Heart right ventricle (tissue), 16 donors: ENCODE results near the gene TPD52L1. TPM values are rescaled to one million over a fixed set of nuclear protein-coding genes. Genes with fewer than 3 reads are reported as not detected.
A peak's percentile ranks its signal among the peaks of the same experiment; 100 is the strongest.

Experiments used
- ATAC-seq, 8 donors: fragments of 200-7000 bp; cut with Tn5 transposase; one replicate each; pipeline ENCODE4 v1.9.1; 2020; ENCODE audit warnings: mild to moderate bottlenecking in 8 of 8, moderate library complexity in 8 of 8, moderate number of reproducible peaks in 1 of 8
- DNase-seq, 2 donors: peaks; one replicate each; pipeline ENCODE4 v3.0.0-alpha.2; 2020
- H3K27ac ChIP-seq, 10 donors: fragments of 200-600 bp; sonication (generic) in 2 of 10; one replicate each; pipeline versions ENCODE4 v1.5.0 to v1.8.0; 2020 to 2022; ENCODE audit warnings: mild to moderate bottlenecking in 3 of 10
- H3K27me3 ChIP-seq, 7 donors: fragments of 200-600 bp; one replicate each; pipeline ENCODE4 v1.8.0; 2021 to 2022; ENCODE audit warnings: mild to moderate bottlenecking in 2 of 7
- H3K36me3 ChIP-seq, 9 donors: fragments of 200-600 bp; sonication (generic) in 1 of 9; one replicate each; pipeline versions ENCODE4 v1.5.0 to v1.8.0; 2020 to 2022; ENCODE audit warnings: mild to moderate bottlenecking in 2 of 9
- H3K4me1 ChIP-seq, 9 donors: fragments of 200-600 bp; sonication (generic) in 1 of 9; one replicate each; pipeline versions ENCODE4 v1.5.0 to v1.8.0; 2020 to 2022; ENCODE audit warnings: mild to moderate bottlenecking in 4 of 9
- H3K4me3 ChIP-seq, 10 donors: fragments of 200-600 bp; sonication (generic) in 2 of 10; one replicate each; pipeline versions ENCODE4 v1.5.0 to v1.8.0; 2020 to 2022; ENCODE audit warnings: mild to moderate bottlenecking in 7 of 10, moderate library complexity in 2 of 10
- H3K9me3 ChIP-seq, 11 donors: fragments of 200-600 bp in 10 of 11; sonication (generic) in 2 of 11; one replicate each; pipeline versions ENCODE4 v1.5.0 to v1.8.0; 2013 to 2022; ENCODE audit warnings: mild to moderate bottlenecking in 2 of 11, control low read depth in 1 of 11, moderate library complexity in 1 of 11
- WGBS, 2 donors: extraction: QIAGEN DNeasy Blood & Tissue Kit; methylation state at CpG; one replicate each; pipeline ENCODE4 v1.1.7; 2013; ENCODE audit warnings: inconsistent platforms in 1 of 2; 5-methylcytosine and 5-hydroxymethylcytosine counted together
- intact Hi-C, 10 donors: fragments of 100-400 bp; cut with DNase I; formaldehyde crosslinking; loops; one replicate each; pipeline versions ENCODE4 v1.11.1 to v1.14.2; 2022
- polyA plus RNA-seq, 2 donors: library from polyadenylated mRNA; stranded (reverse); fragments of 200-250 nt; gene quantifications; one replicate each; pipeline ENCODE4 v1.2.3, GENCODE V29; 2013
- total RNA-seq, 10 donors: library from RNA; stranded (reverse); fragmentation: NEBNext Ultra II Directional in 3 of 10; extraction: Animal tissue kit (Norgen Biotek cat#: 25700) in 3 of 10; gene quantifications; one replicate each; pipeline versions ENCODE4 v1.2.1 to v1.2.4, GENCODE V29; 2021 to 2023
- TF ChIP-seq, protein P1 (sequence below), 9 donors: fragments of 200-600 bp; sonication (generic) in 2 of 9; IDR thresholded peaks; one replicate each; pipeline versions ENCODE4 v1.5.0 to v1.8.0; 2021 to 2022; ENCODE audit warnings: antibody characterized with exemption in 9 of 9, mild to moderate bottlenecking in 5 of 9, moderate library complexity in 1 of 9
- donor health status: Arrhythmogenic right ventricular cardiomyopathy.
- donor health status: ischemic (EF 13 %, LVEDD 7.1; RV severe dilation, severe dysfunction).
- donor health status: healthy with polysubstance abuse.
- donor health status: DM: no; HTN: yes; CAD: no.
- donor health status: DM: no; HTN: no; CAD: no.
- donor health status: ischemic (EF 25% LVEDD 6.9; RV normal size, moderate dysfunction).
- donor health status: ischemic (EF 25% LVEDD 5.7; RV mildly dilated, moderate dysfunction).
- donor health status: healthy.
- donor health status: DM: yes; HTN: yes; CAD: no.
- donor health status: Ischemic cardiomyopathy.
- donor health status: ischemic (EF 35%, LVEDD 5.7; RV mildly dilated, moderate dysfunction).
- donor health status: nonischemic (EF 11% LVEDD 7.7; RV severe dilation, severe dysfunction).
- donor health status: DM: yes; HTN: yes; CAD: no.
- donor health status: PGD.
- donor health status: ischemic (EF 29% LVEDD 5.4; RV normal size, mild dysfunction).
- donor health status: nonischemic (EF 23%, LVEDD 6.1; RV moderate dilation, normal function).

TPD52L1 gene
- total and polyA plus RNA-seq, 12 donors: 21.2 to 97.8 (median 54.1) TPM

GRCh38 chr6:125149256-125150144 lies 4.1 kb upstream of the TPD52L1 start:
- H3K27me3 ChIP-seq: peaks cover 0 to 16% (median 0%) of the 10 kb centered on the region in 7 donors
- DNase-seq: no peak
- H3K27ac ChIP-seq: no peak overlapping the region
- H3K36me3 ChIP-seq: no peaks in the 10 kb centered on the region
- no peak overlapping the region for H3K4me3 ChIP-seq
- TF ChIP-seq, protein P1, sequence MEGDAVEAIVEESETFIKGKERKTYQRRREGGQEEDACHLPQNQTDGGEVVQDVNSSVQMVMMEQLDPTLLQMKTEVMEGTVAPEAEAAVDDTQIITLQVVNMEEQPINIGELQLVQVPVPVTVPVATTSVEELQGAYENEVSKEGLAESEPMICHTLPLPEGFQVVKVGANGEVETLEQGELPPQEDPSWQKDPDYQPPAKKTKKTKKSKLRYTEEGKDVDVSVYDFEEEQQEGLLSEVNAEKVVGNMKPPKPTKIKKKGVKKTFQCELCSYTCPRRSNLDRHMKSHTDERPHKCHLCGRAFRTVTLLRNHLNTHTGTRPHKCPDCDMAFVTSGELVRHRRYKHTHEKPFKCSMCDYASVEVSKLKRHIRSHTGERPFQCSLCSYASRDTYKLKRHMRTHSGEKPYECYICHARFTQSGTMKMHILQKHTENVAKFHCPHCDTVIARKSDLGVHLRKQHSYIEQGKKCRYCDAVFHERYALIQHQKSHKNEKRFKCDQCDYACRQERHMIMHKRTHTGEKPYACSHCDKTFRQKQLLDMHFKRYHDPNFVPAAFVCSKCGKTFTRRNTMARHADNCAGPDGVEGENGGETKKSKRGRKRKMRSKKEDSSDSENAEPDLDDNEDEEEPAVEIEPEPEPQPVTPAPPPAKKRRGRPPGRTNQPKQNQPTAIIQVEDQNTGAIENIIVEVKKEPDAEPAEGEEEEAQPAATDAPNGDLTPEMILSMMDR (IDR thresholded peaks at IDR 0.05): no peak
- WGBS, 2 donors: 57 to 62% methylated on average over 7 of the region's 7 CpGs
- intact Hi-C loops: loop anchor here in 9 of 10 donors (5.0 to 10.0 kb wide), 9 partner anchors 43 to 615 kb away; partner anchors contain the start of gene HDDC2 (in 6 of the 9)
- H3K4me1 ChIP-seq: peaks cover 0 to 24% (median 10%) of the 10 kb centered on the region in 9 donors
- peak in 1 of 8 donors; percentile 28 for ATAC-seq
- no peaks in the 10 kb centered on the region for H3K9me3 ChIP-seq

DNA sequence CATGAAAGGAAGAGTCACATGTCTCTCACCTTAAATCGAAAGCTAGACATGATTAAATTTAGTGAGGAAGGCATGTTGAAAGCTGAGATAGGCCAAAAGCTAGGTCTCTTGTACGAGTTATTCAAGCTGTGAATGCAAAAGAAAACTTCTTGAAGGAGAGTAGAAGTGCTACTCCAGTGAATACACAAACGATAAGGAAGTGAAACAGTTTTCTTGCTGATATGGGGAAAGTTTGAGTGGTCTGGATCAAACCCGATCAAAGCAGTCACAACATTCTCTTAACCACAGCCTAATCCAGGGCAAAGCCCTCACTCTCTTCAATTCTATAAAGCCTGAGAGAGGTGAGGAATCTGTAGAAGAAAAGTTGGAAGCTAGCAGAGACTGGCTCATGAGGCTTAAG lies 1.9 kb upstream of the TPD52L1 start:
- ATAC-seq (no peak), DNase-seq (no peak)
- no peak overlapping the region for H3K4me3 ChIP-seq
- peaks cover 0 to 21% (median 0%) of the 10 kb centered on the region in 7 donors for H3K27me3 ChIP-seq
- H3K9me3 ChIP-seq: no peaks in the 10 kb centered on the region
- WGBS, 2 donors: 85% methylated on average over 4 of the region's 4 CpGs
- intact Hi-C loops: loop anchor here in 9 of 10 donors (5.0 to 10.0 kb wide), 9 partner anchors 41 to 613 kb away; partner anchors contain the start of gene HDDC2 (in 6 of the 9)
- peaks cover 0 to 29% (median 15%) of the 10 kb centered on the region in 9 donors for H3K4me1 ChIP-seq
- H3K36me3 ChIP-seq: no peaks in the 10 kb centered on the region
- no peak overlapping the region for H3K27ac ChIP-seq
- TF ChIP-seq, protein P1 (IDR thresholded peaks at IDR 0.05): no peak

DNA sequence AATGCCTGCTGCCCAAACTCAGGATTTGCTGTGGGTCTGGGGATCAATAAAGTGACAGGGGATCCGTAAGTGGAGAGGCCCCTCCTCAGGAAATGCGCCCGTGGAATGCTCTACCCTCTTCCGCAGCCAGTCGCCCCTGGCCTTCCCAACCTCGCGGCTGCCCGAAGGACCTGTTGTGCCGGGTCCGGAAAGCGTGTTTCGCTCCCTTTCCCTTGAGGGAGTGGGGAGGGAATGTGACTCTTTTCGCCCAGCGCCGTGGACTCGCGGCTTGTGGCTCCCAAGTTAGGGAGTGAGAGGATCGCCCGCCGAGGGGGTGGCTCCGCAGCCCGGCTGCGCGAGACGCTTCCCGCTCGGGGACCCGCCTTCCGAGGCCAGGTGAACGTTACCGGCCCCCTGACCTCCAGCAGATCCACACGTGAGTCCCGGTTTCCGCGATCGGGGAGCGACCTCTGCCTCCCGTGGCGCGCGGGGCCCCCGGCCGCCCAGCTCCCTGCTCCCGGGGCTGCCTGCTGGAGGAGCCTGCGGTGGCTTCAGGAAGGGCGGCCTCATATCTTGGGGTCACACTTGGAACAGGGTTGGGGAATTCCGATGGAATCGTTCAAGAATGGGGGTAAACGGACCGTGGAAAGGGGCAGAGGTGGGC lies 666 bp downstream of the TPD52L1 start:
- peak overlapping the region; percentile 62 to 83 (median 74) for H3K4me3 ChIP-seq
- DNase-seq: peak in 1 of 2 donors; percentile 43
- TF ChIP-seq, protein P1 (IDR thresholded peaks at IDR 0.05): no peak
- no peaks in the 10 kb centered on the region for H3K9me3 ChIP-seq
- peak; percentile 33 to 76 (median 54) for ATAC-seq
- peaks cover 0 to 38% (median 21%) of the 10 kb centered on the region in 9 donors for H3K4me1 ChIP-seq
- 4 to 6% methylated on average over 47 to 50 of the region's 50 CpGs for WGBS, 2 donors
- intact Hi-C loops: loop anchor here in 9 of 10 donors (2.0 to 10.0 kb wide), 10 partner anchors 38 to 611 kb away; partner anchors contain the start of gene HDDC2 (in 7 of the 9)
- H3K27me3 ChIP-seq: peaks cover 0 to 20% (median 0%) of the 10 kb centered on the region in 7 donors
- no peaks in the 10 kb centered on the region for H3K36me3 ChIP-seq
- H3K27ac ChIP-seq: peak overlapping the region; percentile 48 to 90 (median 80)

- 69 to 85% methylated on average over 14 of the region's 14 CpGs for WGBS, 2 donors
- ATAC-seq (peak in 6 of 8 donors; percentile 10 to 29 (median 18)), DNase-seq (no peak)
- TF ChIP-seq, protein P1 (IDR thresholded peaks at IDR 0.05): peak in 6 of 9 donors; percentile 13 to 33 (median 24)
- Histone ChIP-seq H3K27me3 (peaks cover 0 to 18% (median 0%) of the 10 kb centered on the region in 7 donors), H3K9me3 (peaks cover 0 to 2% (median 0%) of the 10 kb centered on the region in 11 donors), H3K27ac (peak overlapping the region; percentile 48 to 90 (median 80)), H3K36me3 (peaks cover 0 to 4% (median 0%) of the 10 kb centered on the region in 9 donors), H3K4me1 (peaks cover 0 to 33% (median 20%) of the 10 kb centered on the region in 9 donors), H3K4me3 (peak overlapping the region; percentile 62 to 83 (median 74))
- intact Hi-C loops: loop anchor here in 9 of 10 donors (2.0 to 10.0 kb wide), 10 partner anchors 38 to 610 kb away; partner anchors contain the start of gene HDDC2 (in 8 of the 9)
These were observed 1.2 kb downstream of the TPD52L1 start for GRCh38 chr6:125154761-125155135.
